NCI-H1048 (cell line): ENCODE measurements around the gene LRP11.
"Not testable (repeated sequence)": the region's sequence is repeated elsewhere in the genome, so short reads cannot be mapped to it uniquely, and the experiment has no call there.

Source experiments
- DNase-seq: peaks from one replicate; lab custom pipeline; 2025; lab: John Stamatoyannopoulos, UW

The LRP11 gene

GRCh38 chr6:149848343-149848742 is 15.8 kb downstream of the LRP11 start:
- not testable (repeated sequence) for DNase-seq

DNA sequence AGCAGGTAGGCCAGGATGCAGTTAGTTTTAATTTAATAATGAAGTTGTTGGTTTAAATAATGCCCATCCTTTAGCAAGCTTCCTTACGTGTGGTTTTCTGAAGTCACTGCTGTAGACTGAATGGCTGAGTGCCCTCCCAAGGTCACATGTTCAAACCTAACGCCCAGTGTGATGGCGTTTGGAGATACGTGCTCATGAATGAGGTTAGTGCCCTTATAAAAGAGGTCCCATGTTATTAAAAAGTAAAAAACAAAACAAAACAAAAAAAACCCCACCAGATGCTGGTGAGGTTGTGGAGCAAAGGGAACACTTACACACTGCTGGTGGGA is 16.3 kb downstream of the LRP11 start:
- no peak for DNase-seq

GRCh38 chr6:149846321-149846720 is 17.8 kb downstream of the LRP11 start:
- DNase-seq = no peak

DNA sequence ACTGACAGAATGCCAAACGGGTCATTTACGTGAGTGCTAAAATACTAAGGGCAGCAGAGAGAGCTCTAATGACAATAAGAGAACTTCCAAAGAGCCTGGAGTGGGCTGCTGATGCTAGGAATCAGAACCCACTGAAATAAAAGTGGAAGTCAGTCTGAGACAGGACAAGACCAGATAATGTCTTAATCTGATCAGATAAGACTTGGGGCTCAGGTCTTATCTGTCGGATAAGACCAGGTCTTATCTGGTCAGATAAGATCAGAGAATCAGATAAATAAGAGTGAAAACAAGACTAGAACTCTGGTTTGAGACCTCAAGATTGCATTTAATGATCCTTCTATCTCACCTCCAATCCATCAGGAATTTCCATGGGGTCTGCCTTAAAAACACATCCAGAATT is 18.6 kb downstream of the LRP11 start:
- DNase-seq = no peak

GRCh38 chr6:149844480-149844879 is 19.7 kb downstream of the LRP11 start:
- DNase-seq = no peak

GRCh38 chr6:149844036-149844435 is 20.1 kb downstream of the LRP11 start:
- not testable (repeated sequence) for DNase-seq

DNA sequence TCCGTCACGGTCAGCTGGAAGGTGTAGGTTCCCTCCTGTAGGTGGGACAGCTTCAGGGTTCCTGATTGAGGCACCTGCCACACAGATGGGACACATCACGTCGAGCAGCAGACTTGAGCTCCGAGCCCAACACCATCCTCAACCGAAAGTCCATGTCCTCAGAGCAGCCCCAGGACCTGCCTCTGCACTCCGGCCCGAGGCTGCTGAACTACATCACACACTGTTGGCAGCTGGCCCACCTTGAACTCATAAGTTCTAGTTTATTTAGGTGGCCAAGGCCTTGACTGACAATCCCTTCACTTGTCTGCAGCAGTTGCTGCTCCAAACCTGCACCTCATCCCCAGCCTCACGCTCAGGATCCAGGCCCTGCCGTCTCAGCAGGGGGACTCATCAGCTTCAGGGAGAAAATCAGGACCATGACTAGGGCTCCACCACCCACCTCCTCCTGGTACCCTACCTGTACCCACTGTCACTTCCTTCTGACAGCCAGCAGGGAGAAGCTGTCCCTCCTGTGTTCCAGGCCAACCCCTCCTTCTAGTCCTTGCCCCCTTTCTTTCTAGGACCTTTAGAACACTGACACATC is 21.0 kb downstream of the LRP11 start:
- DNase-seq = no peak

DNA sequence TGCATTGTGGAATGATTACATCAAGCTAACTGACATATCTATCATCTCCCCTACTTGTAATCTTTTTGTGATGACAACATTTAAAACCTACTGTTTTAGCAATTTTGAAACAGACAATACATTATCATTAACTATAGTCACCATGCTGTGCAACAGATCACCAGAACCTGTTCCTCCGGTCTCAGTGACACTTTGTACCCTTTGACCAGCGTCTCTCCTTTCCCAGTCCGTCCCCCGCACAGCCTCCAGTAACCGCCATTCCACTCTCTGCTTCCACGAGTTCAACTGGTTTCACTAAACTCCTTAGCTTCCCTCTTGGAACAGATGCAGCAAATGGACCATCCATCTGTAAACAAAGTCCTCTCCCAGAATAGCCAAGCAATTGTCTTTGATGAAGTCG is 21.8 kb downstream of the LRP11 start:
- DNase-seq = no peak

DNA sequence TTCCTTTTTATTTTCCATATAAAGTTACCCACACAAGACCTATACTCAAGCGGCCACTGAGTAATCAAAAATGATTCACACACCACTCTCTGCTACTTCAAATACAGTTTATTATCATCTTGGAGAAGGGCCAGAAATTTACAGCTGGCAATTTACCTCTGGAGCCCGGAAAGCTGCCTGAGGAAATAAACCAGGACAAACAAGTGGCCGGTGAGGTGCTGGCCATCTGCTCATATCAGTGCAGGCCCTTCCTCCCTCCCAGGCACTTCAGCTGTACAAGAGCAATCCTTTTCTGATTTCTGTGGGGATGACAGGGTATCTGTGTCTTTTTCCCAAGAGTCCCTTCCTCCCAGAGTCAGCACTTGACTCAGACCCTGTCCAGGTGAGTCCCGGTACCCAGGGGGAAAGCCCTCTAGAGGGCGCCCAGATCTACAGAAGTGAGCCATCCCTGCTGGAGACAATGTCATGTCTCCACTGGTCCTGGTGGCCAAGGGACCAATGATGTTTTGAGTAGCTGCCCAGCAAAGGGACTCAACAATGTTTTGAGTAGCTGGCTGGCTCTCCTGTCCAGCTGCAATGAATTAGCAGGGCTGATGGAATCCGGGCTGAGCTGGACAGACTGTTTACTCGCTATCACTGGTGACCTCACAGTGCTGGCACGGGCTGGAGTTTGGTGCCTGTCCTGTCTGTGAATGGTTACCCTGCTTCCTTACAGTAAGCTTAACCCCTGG is 23.6 kb downstream of the LRP11 start:
- DNase-seq = no peak

DNA sequence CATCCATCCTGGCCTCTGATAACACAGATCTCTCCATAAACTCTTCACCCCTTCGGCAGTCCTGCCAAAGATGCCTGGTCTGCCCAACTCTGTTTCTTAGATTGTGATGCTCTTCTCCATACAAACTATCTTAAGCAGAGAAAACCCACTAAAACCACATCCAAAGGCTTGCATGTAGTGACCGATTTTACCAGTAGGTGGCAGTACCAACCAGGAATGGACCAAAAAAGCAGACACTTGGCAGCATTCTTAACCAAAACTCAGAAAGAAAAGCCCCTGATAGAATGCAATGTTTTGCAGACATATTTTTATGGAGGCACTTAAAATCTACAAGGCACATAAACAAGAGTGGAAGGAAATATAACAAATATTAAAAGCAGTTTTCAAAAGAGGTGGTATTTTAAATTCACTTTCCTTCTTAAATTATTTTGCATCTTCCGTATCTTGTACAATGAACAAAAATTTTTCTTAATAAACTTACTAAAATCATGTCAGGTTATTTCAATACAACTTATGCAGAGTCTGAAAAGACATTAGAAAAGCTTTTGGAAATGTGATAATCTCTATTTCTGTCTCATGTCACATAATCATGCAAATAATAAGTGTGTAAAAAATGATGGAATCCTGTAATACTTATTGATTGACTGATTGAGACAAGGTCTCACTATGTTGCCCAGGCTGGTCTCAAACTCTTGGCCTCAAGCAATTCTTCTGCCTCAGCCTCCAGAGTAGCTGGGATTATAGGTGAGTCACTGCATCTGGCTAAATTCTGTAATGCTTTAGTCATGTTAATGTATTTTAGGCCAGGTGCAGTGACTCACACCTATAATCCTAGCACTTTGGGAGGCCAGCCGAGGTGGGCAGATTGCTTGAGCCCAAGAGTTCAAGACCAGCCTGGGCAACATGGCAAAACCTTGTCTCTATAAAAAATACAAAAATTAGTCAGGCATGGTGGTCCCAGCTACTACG is 29.4 kb downstream of the LRP11 start:
- peak; percentile 41 for DNase-seq

DNA sequence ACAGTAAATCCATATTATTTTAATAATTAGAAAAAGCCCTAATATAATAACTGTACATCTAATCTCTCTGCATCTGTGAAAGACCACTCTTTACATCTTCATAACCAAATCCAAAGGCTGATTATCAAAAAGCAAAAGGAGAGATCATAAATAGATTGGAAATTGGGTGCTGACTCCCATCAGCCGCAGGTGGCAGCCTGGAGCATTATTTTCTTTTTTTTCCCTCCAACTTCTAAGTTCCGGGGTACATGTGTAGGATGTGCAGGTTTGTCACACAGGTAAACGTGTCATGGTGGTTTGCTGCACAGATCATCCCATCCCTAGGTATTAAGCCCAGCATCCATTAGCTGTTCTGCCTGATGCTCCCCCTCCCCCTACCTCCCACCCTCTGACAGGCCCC is 30.5 kb downstream of the LRP11 start:
- no peak for DNase-seq

DNA sequence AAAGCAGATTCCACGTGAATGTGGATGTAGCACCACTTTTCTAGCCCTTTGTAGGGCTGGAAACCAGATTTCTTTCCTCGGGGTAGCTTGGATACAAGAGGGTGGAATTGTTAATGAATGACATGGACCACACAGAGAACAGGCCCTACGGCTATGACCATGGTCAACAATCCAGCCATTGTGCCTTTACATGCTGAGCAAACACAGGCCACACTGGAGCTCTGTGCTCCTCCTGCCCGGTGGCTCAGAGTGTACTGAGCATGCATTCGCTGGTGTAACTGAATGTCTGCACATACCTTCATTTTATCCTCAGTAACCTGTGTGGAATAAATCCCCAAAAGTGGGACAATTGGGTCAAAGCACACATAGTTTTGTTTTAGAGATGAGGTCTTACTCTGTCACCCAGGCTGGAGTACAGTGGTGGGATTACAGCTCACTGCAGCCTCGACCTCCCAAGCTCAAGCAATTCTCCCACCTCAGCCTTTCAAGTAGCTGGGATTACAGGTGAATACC is 32.8 kb downstream of the LRP11 start:
- no peak for DNase-seq

- no peak for DNase-seq
Observed at GRCh38 chr6:149830731-149831307, 33.3 kb downstream of the LRP11 start.

DNA sequence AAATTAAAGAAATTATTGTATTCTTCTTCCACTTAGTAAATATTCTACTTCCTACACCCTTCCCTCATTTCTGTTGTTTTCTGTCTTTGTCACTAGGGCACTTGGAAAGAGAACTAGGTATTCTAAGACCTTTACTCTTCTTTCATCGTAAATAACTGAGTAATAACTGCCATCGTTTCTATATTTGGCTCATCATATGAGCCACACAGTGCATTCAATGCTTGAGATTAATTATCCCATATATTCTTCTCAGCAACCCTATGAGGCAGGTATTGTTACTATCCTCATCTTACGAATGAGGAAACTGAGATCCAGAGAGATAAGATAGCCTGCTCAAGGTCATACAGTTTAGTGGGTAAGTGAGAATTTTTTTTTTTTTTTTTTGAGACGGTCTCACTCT is 38.9 kb downstream of the LRP11 start:
- no peak for DNase-seq

GRCh38 chr6:149823013-149823412 is 41.1 kb downstream of the LRP11 start:
- DNase-seq = no peak

GRCh38 chr6:149821492-149821891 is 42.7 kb downstream of the LRP11 start:
- DNase-seq = no peak

- DNase-seq = no peak
Observed at GRCh38 chr6:149820506-149820905, 43.7 kb downstream of the LRP11 start.

DNA sequence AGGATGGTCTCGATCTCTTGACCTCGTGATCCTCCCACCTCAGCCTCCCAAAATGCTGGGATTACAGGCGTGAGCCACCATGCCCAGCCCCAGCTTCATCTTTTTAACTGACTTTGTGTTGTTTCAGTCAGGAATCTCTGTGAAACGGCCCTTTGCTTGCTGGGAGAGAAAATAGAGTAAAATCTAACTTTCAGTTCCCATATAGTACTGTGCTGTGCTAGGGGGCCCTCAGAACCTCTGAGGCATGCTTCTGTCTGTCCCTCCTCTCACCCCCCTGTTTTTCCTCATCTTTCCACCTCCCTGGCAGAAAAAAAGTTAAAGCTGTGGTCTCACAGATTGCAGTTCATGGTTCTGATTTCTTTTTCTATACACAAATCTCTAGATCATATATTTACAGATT is 48.4 kb downstream of the LRP11 start:
- DNase-seq = no peak

- DNase-seq = no peak
Observed at GRCh38 chr6:149813351-149813750, 50.8 kb downstream of the LRP11 start.

- no peak for DNase-seq
Observed at GRCh38 chr6:149809798-149810197, 54.4 kb downstream of the LRP11 start.

DNA sequence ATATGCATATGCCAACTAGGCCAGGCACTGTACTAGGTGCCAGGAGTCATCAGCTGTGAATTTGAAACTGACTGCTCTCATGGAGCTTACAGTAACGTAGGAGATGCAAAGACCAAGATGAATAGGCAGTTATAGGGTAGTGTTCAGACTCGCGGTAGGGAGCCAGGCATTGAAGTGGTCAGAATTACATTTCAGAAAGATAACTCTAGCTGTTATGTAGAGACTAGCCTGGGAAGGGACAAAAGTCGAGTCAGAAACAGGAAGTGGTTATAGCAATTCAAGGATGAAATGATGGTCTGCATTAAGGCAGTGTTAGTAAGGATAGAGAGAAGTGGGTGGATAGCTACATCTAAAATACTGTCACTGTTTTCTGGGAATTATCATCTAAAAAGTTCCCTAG is 58.0 kb downstream of the LRP11 start:
- no peak for DNase-seq

- no peak for DNase-seq
Observed at GRCh38 chr6:149783551-149783950, 80.6 kb downstream of the LRP11 start.
